Keratinocyte (primary cell): ENCODE results near the gene KIAA0040. TPM values are rescaled to one million over a fixed set of nuclear protein-coding genes. Genes with fewer than 3 reads are reported as not detected.

ENCODE experiments used
- polyA plus RNA-seq, 5 experiments: library from polyadenylated mRNA; depleted of rRNA in 3 of 5; stranded (reverse) in 3 of 5; stranded (forward) in 1 of 5; unstranded in 1 of 5; fragments of >200 nt; gene quantifications; 1 replicate in 1 of 5; 2 replicates in 3 of 5; 3 replicates in 1 of 5; pipeline versions ENCODE4 v1.2.1 to v1.2.3, GENCODE V29; 2011 to 2012; ENCODE audit warnings: missing spikeins in 2 of 5, low read depth in 1 of 5, low replicate concordance in 1 of 5

The KIAA0040 gene
- polyA plus RNA-seq, 1 donor (not counting 4 experiments of a cell fraction or from before 2014, with no cell fraction given), result 57.9 TPM

Other genes with a start within 250 kb of the KIAA0040 start
- gene CACYBP, start 192.8 kb downstream of the KIAA0040 start, polyA plus RNA-seq, result 18.3 to 67.8 TPM (median 59.3 TPM) in 3 replicates
- 19.2 to 35.2 TPM (median 25.4 TPM) in 3 replicates for gene MRPS14, start 169.4 kb downstream of the KIAA0040 start, polyA plus RNA-seq
- not detected in 3 replicates for gene TNN, start 124.9 kb downstream of the KIAA0040 start, polyA plus RNA-seq